Type B pancreatic cell (in vitro differentiated cells): ENCODE measurements around the gene NALCN. TPM values are rescaled to one million over a fixed set of nuclear protein-coding genes. Genes with fewer than 3 reads are reported as not detected.

Experiments
- DNase-seq: peaks from one replicate; pipeline ENCODE4 v3.0.0; 2021; ENCODE audit warnings: mixed read lengths; ENCODE audit not compliant: unreplicated experiment; ENCODE audit errors: extremely low spot score
- H3K27ac Mint-ChIP-seq: 2 replicates; pipeline ENCODE4 v1.8.0; 2021; ENCODE audit warnings: mild to moderate bottlenecking, mixed read lengths
- H3K27me3 Mint-ChIP-seq: 2 replicates; pipeline ENCODE4 v1.8.0; 2021; ENCODE audit warnings: mixed read lengths
- H3K36me3 Mint-ChIP-seq: 2 replicates; pipeline ENCODE4 v1.8.0; 2021; ENCODE audit warnings: mixed read lengths
- H3K4me1 Mint-ChIP-seq: one replicate; pipeline ENCODE4 v1.8.0; 2021; ENCODE audit warnings: mixed read lengths; ENCODE audit not compliant: unreplicated experiment
- H3K4me3 Mint-ChIP-seq: 2 replicates; pipeline ENCODE4 v1.8.0; 2021; ENCODE audit warnings: mild to moderate bottlenecking, mixed read lengths
- H3K9me3 Mint-ChIP-seq: 2 replicates; pipeline ENCODE4 v1.8.0; 2021; ENCODE audit warnings: mixed read lengths
- CTCF ChIP-seq: fragments of 200-600 bp; sonication (generic); conservative IDR thresholded peaks from 2 replicates; pipeline ENCODE4 v1.5.0; 2021; ENCODE audit warnings: antibody characterized with exemption, mild to moderate bottlenecking
- total RNA-seq: library from RNA; stranded (reverse); gene quantifications from 2 replicates; pipeline ENCODE4 v1.2.1, GENCODE V29; 2021; ENCODE audit warnings: low replicate concordance

Gene NALCN
- total RNA-seq, 1 donor from 2014 or later = 0.70 TPM

GRCh38 chr13:101007245-101007644, 409.1 kb downstream of the NALCN start:
- Mint-ChIP-seq H3K27ac (peak overlapping the region; percentile 29), H3K36me3 (no peaks in the 10 kb centered on the region), H3K4me3 (no peak overlapping the region), H3K9me3 (no peaks in the 10 kb centered on the region), H3K27me3 (no peaks in the 10 kb centered on the region), H3K4me1 (no peaks in the 10 kb centered on the region)
- peak; percentile 22 for TF ChIP-seq CTCF
- DNase-seq = no peak

Other genes with a start within 250 kb of the NALCN start
- gene ITGBL1, start 36.2 kb upstream of the NALCN start, total RNA-seq = 0.14 TPM in 2 replicates